IPS-18c (cell line): Measurements from ENCODE around the gene MTHFR.

Source experiments
- H3K4me3 ChIP-seq: 2 replicates; pipeline ENCODE4 v1.7.0; 2013; ENCODE audit warnings: low read depth, mild to moderate bottlenecking, low read length, moderate library complexity; ENCODE audit not compliant: insufficient read depth
- H3K9me3 ChIP-seq: one replicate; pipeline ENCODE4 v1.6.1; 2013; ENCODE audit warnings: mild to moderate bottlenecking, low read length, moderate library complexity; ENCODE audit not compliant: control insufficient read depth, insufficient read depth

The MTHFR gene

DNA sequence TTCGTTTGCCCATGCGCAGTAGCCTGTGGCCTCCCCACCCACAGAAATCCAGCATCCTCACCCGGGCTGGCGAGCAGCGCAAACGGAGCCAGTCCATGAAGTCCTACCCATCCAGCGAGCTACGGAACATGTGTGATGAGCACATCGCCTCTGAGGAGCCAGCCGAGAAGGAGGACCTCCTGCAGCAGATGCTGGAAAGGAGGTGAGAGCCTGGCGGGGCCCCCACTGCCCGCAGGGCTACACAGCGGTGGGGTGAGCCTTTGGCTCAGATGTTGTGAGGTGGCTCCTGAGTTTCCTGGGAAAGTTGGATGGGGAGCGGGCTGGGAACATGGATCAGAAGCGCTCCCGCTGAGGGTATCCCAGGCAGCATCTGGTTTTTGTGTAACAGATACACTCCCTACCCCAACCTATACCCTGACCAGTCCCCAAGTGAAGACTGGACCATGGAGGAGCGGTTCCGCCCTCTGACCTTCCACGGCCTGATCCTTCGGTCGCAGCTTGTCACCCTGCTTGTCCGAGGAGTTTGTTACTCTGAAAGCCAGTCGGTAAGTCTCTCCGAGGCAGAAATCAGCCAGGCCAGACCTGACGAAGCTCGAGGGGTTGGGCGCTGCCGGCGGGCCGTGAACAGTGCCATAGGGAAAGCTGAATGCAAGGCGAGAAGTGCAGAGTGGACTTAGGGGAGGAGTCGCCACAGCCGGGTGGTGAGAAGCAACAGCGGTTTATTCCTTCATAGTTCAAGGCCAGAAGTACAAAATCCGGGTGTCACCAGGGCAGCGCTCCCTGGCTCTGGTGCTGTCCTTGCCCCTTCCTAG, 31.4 kb upstream of the MTHFR start:
- Histone ChIP-seq H3K9me3 (no peaks in the 10 kb centered on the region), H3K4me3 (no peak overlapping the region)

DNA sequence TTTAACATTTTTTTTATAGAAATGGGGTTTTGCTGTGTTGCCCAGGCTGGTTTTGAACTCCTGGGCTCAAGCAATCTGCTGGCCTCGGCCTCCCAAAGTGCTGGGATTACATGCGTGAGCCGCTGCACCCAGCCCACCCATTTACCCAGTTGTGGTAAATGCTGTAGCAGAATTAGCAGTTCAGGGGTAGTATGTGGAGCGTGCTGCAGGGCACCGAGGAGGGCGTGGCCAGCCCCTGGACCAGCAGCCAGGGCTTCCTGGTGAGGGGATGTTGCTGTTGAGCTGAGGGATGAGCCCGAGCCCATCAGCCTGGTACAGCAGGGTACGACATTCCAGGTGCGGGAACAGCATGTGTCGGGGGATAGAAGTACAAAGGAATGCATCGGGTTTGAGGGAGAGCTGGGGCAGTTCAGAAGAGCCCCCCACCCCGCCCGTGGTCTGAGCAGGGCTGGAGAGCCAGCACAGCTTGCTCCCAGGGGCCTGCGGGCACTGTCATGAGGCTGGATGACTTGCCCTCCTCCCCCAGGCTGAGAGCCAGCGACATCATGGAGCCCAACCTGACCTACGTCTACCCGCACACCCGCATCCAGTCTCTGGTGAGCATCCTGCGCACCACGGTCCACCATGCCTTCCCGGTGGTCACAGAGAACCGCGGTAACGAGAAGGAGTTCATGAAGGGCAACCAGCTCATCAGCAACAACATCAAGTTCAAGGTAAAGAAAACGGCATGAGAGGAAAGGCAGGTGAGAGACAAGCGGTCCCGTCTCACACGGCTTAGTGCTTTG, 29.9 kb upstream of the MTHFR start:
- Histone ChIP-seq H3K9me3 (no peaks in the 10 kb centered on the region), H3K4me3 (no peak overlapping the region)

DNA sequence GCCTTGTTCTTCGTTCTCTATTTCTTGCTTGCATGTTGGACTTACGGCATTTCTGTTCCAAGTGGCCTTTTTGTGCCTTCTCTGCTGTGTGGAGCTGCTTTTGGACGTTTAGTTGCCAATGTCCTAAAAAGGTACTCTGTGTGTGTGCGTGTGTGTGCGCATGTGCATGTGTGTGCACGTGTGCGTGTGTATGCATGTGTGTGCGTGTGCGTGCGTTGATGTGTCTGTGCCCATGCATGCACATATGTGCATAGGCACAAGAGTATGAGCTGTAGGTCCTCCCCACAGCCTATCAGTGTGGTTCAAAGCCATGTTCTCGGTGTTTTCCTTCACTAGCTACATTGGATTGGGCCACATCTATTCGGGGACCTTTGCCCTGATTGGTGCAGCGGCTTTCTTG, 28.1 kb upstream of the MTHFR start:
- H3K4me3 ChIP-seq, result no peak overlapping the region
- H3K9me3 ChIP-seq, result no peaks in the 10 kb centered on the region

DNA sequence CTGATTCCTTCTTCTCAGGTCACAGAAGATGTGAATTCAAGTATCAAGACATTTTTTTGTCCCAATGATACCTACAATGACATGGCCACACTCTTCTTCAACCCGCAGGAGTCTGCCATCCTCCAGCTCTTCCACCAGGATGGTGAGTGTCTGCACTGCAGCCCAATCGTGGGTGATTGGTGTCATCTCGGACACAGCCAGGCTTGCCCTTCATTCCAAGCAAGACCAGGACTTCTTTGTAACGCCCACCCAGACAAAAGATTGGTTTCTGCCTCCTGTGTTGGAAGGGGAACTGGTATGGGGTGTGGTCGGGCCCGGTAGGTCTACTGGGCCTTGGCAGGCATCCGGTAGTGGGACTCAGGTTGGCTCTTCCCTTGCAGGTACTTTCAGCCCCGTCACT, 27.7 kb upstream of the MTHFR start:
- H3K4me3 ChIP-seq, result no peak overlapping the region
- no peaks in the 10 kb centered on the region for H3K9me3 ChIP-seq

DNA sequence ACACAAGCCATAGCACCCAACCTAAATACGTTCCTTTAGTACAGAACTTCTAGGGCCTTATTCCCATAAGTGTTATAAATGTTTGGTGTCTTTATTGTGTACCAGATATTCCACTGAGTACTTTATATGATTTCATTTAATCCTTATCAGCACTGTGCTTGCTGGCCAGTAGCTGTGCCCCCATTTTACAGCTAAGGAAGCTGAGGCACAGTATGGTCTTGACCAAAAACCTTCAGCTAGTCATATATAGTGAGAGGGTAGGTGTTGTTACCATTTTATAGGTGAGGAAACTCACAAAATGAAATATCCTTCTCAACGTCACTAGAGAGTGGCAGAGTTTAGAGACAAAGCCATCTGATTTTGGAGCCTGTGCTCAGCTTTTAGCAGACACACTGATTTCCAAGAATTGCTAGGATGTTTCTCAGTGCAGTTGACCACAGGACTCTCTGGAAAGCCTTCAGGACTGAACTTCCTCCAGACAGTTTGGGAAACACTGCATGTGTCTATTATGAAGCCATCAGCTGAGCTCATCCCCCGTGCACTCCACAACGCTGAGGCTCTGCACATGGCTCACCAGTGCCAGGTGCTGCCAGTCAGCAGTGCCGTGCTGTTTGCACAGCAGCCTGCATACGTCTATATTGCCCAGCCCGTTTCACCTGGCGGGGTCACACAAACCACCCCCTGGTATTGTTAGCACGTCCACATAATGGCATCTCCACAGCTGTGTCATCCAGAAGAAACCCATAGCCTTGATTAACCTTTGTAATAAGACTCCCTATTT, 26.4 kb upstream of the MTHFR start:
- Histone ChIP-seq H3K9me3 (no peaks in the 10 kb centered on the region), H3K4me3 (no peak overlapping the region)

DNA sequence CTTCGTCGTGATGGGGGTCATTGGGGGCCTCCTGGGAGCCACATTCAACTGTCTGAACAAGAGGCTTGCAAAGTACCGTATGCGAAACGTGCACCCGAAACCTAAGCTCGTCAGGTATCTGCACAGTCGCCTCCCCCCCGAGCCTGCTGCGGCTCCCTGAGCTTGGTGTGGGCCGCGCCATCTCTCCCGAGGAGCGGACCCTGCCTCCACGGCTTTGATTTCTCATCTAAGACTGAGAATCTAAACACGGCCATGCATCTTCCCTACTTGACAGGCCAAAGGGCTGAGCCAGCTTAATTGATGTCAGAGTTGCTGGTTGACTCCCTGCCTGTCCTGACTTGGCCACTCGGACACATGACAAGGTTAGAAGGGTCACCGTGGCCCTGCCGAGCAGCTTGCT, 22.7 kb upstream of the MTHFR start:
- H3K4me3 ChIP-seq, result no peak overlapping the region
- no peaks in the 10 kb centered on the region for H3K9me3 ChIP-seq

DNA sequence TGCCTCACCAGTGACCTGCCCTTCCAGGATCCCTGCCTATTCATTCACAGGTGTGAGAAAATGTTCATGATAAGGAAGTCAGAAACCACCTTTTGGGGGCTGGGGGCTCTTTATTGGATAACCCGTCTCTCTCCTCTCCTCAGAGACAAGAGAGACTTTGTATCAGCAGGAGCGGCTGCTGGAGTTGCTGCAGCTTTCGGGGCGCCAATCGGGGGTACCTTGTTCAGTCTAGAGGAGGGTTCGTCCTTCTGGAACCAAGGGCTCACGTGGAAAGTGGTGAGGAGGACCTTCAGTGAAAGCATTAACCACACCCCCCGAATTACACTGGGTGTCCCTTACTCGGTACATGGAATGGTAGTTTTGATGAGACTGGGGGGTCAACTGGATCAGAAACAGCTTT, 21.2 kb upstream of the MTHFR start:
- Histone ChIP-seq H3K4me3 (no peak overlapping the region), H3K9me3 (no peaks in the 10 kb centered on the region)

DNA sequence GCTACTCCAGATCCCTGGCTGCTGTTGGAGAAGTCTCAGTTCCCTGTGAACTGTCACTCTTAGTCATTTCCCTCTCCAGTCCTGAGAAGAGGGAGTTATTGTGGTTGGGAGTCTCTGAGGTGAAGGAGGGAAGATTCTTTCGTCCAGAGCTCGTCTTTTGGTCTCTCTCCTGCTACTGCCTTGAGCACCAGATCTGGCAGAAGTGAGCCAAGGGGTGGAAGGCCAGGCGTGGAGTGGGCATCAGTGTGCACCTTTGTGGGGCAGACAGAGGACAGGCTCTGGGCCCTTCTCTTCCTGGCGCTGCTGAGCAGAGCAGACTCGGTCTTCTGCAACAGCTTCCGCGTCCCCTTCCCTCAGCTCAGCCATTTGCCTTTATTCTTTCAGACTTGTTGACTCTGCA, 19.4 kb upstream of the MTHFR start:
- no peaks in the 10 kb centered on the region for H3K9me3 ChIP-seq

DNA sequence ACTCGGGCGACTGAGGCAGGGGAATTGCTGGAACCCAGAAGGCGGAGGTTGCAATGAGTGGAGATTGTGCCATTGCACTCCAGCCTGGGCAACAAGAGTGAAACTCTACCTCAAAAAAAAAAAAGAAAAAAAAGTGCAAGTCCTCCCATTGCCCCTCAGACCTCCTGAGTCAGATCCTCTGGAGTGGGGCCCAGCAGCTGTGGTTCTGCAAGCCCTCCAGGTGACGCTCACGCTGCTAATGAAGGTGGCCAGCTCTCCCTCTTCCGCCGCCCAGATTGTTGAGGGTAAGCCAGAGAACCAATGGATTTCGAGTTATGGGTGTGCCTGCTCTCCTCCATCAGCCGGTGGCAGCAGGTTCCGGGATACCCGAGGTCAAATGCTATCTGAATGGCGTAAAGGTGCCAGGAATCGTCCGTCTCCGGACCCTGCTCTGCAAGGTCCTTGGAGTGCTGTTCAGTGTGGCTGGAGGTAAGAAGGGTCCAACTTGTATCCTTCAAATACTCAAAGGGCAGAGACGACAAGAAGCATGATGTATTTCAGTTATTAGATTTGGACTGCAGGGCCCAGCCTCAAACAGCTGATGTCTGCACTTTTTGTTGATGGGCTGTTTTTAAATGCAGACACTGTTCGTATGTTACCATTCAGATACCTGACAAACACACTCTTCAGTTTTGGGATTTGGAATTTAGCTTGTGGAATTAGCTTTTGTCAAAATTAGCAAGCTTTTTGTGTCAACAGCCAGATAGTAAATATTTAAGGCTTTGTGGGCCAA, 17.8 kb upstream of the MTHFR start:
- no peaks in the 10 kb centered on the region for H3K9me3 ChIP-seq
- no peak overlapping the region for H3K4me3 ChIP-seq

More for the DNA sequence above, 19.4 kb upstream of the MTHFR start:
- H3K4me3 ChIP-seq, result no peak overlapping the region

DNA sequence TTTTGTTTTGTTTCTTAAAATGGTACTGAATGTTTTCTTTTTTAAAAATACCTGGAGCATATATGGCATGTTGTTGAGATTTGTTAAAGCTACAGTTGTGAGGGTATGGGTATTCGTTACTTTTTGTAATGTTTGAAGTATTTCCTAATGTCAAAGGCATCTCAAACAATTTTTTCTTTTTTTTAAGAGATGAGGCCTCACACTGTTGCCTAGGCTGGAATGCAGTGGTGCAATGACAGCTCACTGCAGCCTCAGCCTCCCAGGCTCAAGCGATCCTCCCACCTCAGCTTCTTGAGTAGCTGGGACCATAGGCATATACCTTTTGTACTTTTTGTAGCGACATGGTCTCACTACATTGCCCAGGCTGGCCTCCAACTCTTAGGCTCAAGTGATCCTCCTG, 16.3 kb upstream of the MTHFR start:
- Histone ChIP-seq H3K4me3 (no peak overlapping the region), H3K9me3 (no peaks in the 10 kb centered on the region)

DNA sequence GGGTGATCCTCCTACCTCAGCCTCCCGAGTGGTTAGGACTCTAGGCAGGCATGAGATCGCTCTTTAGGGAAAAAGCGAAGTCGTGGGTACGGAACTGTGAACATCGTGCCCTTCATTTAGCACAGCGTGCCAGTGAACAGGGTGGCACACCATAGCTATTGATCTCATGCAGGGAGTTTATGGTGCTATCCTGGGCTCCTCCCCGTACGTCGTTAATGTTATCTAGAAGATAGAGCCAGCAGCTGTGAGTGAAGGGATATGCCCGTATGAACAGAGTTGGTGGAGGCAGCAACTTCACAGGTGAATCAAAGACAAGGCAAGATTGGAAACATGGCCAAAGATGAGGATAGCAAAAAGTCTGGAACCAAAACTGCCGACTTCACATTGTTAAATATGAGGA, 11.4 kb upstream of the MTHFR start:
- Histone ChIP-seq H3K9me3 (no peaks in the 10 kb centered on the region), H3K4me3 (no peak overlapping the region)

DNA sequence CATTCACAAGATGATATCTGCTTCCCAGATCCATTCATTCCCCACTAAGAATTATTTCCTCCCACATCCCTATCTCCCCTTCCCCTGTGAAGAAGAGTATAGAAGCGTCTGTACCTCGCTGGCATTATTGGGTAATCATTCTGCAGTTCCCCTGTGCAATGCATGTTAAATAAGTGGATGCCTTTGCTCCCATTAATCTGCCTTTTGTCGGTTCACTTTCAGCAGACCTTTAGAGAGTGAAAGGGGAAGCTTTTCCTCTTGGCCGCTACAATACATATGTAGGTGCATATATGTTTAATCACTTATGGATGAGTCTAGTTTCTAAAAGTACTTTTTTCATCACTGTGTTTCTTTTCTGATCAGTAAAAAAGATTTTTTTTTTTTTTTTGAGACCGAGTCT, 7.3 kb upstream of the MTHFR start:
- no peak overlapping the region for H3K4me3 ChIP-seq
- H3K9me3 ChIP-seq, result no peaks in the 10 kb centered on the region

DNA sequence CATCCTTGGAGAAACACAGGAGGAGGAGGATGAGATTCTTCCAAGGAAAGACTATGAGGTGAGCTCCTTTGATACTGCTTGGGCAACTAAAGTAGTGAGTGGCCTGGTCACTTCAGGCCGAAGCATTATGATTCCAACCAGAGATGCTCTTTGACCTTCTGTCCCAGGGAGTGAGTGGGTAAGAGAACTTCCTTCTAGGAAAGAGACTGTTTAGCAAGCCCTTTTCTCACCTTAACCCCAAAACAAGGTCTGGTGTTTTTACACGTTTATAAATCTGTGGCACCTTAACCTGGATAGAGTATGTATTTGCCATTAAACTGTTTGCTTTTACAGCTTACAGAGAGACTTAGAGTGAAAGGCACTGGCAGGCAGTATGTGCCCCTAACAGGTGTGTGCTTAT, 1.4 kb upstream of the MTHFR start:
- Histone ChIP-seq H3K9me3 (peaks cover 2% of the 10 kb centered on the region), H3K4me3 (peak overlapping the region; percentile 25; the same call in 1 of the 2 replicates)

DNA sequence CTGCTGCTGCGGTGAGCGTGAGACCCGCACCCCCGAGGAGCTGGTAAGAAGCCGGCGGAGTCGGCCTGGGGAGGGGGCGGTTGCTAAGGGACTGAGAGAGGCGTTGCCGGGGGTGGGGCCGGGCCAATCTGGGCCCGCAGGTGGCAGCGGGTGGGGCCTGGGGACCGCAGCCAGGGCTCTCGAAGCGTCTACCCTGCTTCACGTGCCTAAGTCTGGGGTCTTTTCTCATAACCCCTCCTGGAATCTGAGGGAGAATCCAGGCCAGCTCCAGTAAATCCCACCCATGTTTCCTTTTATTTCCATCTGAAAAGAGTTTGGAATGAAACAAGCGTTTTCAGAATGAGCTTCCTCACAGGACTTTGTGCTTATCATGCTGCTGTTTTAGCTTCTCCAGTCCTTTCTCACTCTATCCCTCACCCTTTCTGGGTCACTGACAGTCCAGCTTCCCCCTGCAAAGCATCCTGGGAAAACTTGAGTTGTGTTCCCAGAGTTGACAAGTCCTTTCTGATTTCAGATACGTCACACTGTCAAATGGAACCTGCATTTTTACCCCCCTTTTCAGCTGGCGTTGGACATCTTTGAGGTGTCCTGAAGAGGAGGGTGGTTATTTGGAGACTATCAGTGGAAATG, 658 bp upstream of the MTHFR start:
- peak overlapping the region; percentile 89 for H3K4me3 ChIP-seq
- peaks cover 2% of the 10 kb centered on the region for H3K9me3 ChIP-seq

DNA sequence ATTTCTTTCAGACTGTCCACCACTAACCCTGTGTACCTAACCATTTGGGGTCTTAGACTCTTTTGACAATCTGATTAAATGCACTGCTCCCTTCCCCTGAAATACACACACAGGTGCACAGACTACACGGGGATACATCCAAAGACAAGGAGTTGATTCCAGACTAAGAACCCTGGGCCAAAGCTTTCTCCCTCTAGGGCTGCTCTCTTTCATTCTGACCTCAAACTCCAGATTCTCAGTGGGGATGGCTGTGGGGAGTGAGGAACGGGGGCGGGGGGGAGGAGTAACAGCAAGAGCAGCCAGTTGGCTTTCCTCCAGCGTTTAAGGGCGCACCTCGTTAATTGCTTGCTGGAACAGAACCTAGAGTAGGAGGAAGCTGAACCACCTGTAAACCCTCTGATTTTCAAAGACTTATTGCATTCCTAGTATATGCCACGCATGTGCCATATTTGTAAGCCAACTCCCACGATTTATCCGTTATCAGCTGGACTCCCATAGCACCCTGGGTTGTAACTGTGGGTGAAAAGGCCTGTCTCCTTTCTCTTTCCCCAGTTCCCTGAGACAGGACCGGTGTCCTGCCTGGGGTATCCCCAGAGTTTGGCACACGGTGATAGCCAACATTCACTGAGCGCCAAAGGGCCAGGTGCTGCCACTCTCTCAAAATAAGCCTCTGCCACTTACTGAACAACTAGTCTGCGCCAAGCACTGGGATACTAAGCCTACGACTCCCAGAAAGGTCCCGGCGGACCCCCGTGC, 920 bp downstream of the MTHFR start:
- H3K4me3 ChIP-seq, result peak overlapping the region; percentile 89
- peaks cover 2% of the 10 kb centered on the region for H3K9me3 ChIP-seq
